ENCODE measurements around the gene UBE3D.

The UBE3D gene

DNA sequence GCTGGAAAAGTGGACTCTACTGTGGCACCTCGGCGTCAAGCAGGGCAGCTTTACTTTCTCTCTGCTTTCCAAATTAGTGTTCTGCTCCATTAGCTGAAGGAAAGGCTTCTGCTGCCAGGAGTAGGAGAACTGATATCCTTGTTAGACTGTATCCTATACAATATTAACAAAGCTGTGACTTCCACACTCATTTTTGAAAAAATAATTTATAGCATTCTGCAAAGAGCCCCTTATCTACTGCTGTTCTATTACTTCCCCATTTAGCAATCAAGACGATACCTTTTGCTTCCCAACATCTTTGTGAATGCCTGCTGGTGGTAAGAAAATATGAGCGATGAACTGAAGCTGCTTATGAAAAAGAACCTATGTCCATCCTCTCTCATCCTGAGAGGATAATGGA is 151.1 kb downstream of the UBE3D start:
- no peak for DNase-seq (ENCODE audit: low spot score)

DNA sequence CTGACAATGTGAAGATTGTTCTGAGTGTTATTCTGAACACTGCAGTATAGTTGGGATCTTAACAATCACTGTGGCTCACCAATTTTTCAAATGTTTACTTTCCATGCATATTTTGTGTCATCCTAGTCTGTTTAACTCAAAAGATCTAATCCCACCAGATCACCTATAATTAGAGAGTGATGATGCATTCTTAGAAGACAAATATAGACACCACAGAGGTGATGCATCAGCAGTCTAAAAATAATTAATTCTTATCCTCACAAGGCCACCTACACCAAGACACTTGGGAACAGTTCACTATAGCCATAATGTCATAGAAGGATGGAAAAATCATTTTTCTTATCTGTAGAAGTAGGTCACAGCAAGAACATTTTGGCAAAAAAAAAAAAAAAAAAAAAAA is 154.8 kb downstream of the UBE3D start:
- DNase-seq (ENCODE audit: low spot score) = no peak

DNA sequence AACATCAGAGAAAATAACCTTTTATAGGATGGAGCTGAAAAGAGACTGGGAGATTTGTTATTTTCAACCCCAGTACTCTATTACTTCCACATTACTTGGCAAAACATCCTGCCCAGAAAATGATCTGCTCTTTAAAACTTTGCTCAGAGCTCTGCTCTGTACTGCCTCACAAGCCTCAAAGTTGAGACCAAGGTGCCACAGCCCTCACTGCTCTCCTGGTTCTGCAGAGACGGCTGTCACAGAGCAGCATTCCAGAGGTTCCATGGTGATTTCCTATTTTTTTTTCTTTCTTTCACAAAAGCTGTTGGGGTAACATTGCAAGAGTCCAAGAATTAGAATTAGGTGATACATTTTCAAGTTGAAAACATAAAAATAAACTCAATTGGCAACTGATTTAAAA is 155.2 kb downstream of the UBE3D start:
- DNase-seq (ENCODE audit: low spot score) = no peak

- no peak for DNase-seq (ENCODE audit: low spot score)
These were observed 156.1 kb downstream of the UBE3D start for GRCh38 chr6:82909551-82909950.

GRCh38 chr6:82908661-82909060 is 157.0 kb downstream of the UBE3D start:
- peak; percentile 78 for DNase-seq (ENCODE audit: low spot score)

GRCh38 chr6:82906951-82907350 is 158.7 kb downstream of the UBE3D start:
- peak; percentile 67 for DNase-seq (ENCODE audit: low spot score)

- DNase-seq (ENCODE audit: low spot score) = no peak
These were observed 159.2 kb downstream of the UBE3D start for GRCh38 chr6:82906489-82906888.

DNA sequence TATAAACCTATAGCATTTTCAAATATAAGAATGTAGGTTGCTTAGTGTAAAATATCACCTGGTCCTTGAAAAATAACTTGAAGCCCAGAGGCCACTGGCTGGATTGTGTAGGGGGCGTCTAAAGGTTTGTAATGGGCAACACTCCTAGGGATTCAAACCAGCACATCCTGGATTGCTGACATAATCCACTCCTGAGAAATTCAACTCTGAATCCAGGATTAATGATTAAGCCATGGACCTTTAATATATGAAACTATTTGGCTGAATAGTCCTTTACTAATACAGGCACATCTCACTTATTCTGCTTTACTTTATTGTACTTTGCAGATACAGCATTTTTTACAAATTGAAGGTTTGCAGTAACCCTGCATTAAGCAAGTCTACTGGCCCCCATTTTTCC is 160.8 kb downstream of the UBE3D start:
- peak; percentile 64 for DNase-seq (ENCODE audit: low spot score)

- no peak for DNase-seq (ENCODE audit: low spot score)
These were observed 161.4 kb downstream of the UBE3D start for GRCh38 chr6:82904257-82904656.

- no peak for DNase-seq (ENCODE audit: low spot score)
These were observed 163.4 kb downstream of the UBE3D start for GRCh38 chr6:82902290-82902689.

GRCh38 chr6:82894653-82895259 is 170.9 kb downstream of the UBE3D start:
- DNase-seq (ENCODE audit: low spot score) = no peak

GRCh38 chr6:82893889-82894652 is 171.6 kb downstream of the UBE3D start:
- DNase-seq (ENCODE audit: low spot score) = no peak

DNA sequence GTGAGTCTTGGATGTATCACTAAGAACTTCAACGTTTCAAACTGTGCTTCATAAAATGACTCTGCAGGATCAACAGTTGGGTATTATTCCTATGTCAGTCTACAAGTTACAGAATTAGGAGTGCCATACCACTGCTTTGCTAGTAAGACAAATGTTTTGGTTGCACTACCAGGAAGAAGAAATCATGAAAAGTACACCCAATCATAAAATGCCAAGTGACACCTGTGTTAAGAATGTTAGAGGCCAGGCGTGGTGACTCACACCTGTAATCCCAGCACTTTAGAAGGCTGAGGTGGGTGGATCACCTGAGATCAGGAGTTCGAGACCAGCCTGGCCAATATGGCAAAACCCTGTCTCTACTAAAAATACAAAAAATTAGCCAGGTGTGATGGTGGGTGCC is 174.1 kb downstream of the UBE3D start:
- peak; percentile 69 for DNase-seq (ENCODE audit: low spot score)

DNA sequence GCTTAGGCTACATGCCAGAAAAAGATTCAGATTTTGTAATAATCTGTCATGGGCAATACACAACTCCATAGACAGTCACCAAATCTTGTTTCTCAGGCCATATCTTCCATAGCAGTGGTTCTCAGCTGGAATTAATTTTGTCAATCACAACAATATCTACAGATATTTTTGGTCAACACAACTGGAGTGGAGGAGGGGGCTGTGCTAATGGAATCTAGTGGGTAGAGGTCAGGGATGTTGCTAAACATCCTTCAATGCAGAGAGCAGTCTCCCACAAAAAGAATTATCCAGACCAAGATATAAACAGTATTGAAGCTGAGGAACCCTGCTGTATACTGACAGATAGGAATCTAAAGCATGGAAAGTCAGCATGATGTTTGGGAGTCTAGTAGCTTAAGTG is 174.6 kb downstream of the UBE3D start:
- no peak for DNase-seq (ENCODE audit: low spot score)

- DNase-seq (ENCODE audit: low spot score) = no peak
These were observed 175.4 kb downstream of the UBE3D start for GRCh38 chr6:82890240-82890639.

- no peak for DNase-seq (ENCODE audit: low spot score)
These were observed 176.5 kb downstream of the UBE3D start for GRCh38 chr6:82889143-82889542.

DNA sequence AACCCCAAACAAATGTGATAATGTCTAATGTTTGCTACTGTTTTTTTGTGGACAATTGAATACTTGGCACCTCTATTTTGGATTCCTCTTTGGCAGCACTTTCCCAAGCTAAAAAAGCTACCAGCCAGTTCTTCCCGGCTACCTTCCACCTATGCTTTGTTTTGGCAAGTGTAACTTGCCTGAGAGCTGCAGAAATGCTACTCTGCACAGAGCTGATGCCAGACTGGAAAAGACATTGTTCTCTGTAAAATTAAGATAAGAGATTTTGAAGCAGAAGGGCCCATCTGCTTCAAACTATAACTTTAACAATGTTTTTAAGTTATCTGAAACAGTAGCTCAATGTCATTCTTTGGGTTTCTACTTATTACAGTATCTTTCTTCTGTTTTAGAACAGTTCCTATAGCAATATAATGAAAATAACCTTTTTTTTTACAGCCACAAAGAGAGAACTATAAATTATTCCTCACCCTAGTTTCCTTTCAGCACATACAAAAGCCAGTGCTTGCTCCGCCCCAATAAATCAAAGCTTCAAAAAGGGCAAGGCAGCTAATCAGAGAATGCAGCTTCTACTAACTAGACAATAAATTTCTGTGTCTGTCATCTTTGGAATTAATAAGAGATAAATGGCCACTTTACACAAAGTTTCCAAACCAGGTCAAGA is 183.1 kb downstream of the UBE3D start:
- no peak for DNase-seq (ENCODE audit: low spot score)

DNA sequence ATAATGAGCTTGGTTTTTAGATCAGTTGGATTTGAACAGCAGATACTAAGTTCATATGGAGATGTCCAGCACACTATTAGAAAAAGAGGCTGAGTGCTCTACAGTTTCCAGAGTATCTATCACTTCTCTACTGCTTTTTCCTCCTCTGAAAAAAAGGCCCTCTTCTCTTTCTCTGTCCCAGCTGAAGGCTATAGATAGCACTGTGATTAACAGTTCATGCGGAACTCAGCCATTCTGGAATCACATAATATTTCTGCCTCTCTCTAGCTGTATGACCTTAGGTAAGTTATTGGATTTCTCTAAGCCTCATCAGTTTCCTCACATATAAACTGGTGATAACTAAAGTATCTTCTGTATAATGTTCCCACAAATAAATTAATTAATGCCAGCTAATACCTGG is 184.1 kb downstream of the UBE3D start:
- DNase-seq (ENCODE audit: low spot score) = no peak

DNA sequence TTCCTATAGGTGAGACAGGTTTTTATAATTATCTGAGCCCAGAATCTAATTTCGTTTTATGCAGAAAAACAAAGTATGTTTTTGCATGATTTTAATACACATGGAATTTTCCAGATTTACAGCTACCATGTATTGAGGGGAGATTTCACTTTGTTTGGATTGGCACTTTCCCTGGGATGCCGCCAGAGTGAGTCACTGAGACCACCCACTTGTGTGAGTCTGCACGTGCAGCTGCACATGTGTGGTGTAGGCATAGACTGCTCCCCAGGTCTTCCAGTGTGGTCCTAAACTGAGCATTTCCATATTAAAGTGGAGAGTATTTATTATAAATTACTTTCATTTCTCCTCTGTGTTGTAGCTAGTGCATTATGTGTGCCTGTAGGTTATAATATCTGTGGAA is 186.8 kb downstream of the UBE3D start:
- no peak for DNase-seq (ENCODE audit: low spot score)

- peak; percentile 65 for DNase-seq (ENCODE audit: low spot score)
These were observed 188.1 kb downstream of the UBE3D start for GRCh38 chr6:82877213-82878195.

GRCh38 chr6:82875573-82876185 is 190.0 kb downstream of the UBE3D start:
- DNase-seq (ENCODE audit: low spot score) = peak; percentile 97

DNA sequence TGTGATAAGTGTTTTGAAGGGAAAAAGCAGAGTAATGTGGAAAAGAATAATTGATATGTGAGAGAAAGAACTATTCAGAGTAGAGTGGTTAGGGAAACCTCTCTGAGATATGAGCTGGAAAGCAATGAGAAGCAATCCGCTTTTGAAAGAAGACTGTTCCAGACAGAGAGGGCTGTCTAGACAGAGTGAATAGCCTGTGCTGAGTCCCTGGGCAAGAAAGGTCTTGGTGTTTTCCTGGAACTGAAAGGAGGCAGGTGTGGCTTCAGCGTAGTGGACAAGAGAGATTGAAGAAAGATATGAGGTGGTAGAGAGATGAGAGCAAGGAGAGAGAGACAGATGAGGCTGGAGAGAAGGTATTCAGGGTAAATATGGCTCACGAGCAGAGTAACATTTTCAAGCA is 190.8 kb downstream of the UBE3D start:
- no peak for DNase-seq (ENCODE audit: low spot score)
